GM13976 (cell line): ENCODE data around the gene CUEDC2.

Experiments
- DNase-seq: peaks from one replicate; pipeline ENCODE4 v3.0.0; 2012; ENCODE audit warnings: low spot score
- CTCF ChIP-seq: IDR thresholded peaks from 2 replicates; pipeline ENCODE4 v1.5.1; 2012; ENCODE audit warnings: borderline replicate concordance, mild to moderate bottlenecking; ENCODE audit not compliant: insufficient read depth; ENCODE audit errors: extremely low read depth, missing control alignments, control extremely low read depth
- in situ Hi-C: fragments of 300-500 bp; cut with MboI; formaldehyde crosslinking; loops from one replicate; pipeline ENCODE4 v1.12.0; 2022; ENCODE audit warnings: low sequenced_read_pairs, mixed read lengths, inconsistent platforms; ENCODE audit not compliant: unreplicated experiment

CUEDC2 gene

GRCh38 chr10:102432162-102432950 lies at the start of gene CUEDC2:
CUEDC2 (minus strand) TSS chr10:102432574; CDS start chr10:102425188, 7,386 bp downstream.
- DNase-seq: peak; percentile 95
- in situ Hi-C loops: no loop called here
- no peak for TF ChIP-seq CTCF

GRCh38 chr10:102480396-102480795 lies 48.0 kb upstream of the CUEDC2 start:
- TF ChIP-seq CTCF: no peak
- DNase-seq: no peak
- in situ Hi-C loops: no loop called here

GRCh38 chr10:102479651-102480050 lies 47.3 kb upstream of the CUEDC2 start:
- in situ Hi-C loops: no loop called here
- no peak for DNase-seq
- no peak for TF ChIP-seq CTCF

- in situ Hi-C loops: no loop called here
- DNase-seq: no peak
Observed at GRCh38 chr10:102476466-102477141, 44.2 kb upstream of the CUEDC2 start.

GRCh38 chr10:102475451-102476040 lies 43.2 kb upstream of the CUEDC2 start:
- TF ChIP-seq CTCF: no peak
- in situ Hi-C loops: no loop called here
- DNase-seq: no peak

More at GRCh38 chr10:102476466-102477141, 44.2 kb upstream of the CUEDC2 start:
- no peak for TF ChIP-seq CTCF

GRCh38 chr10:102473445-102474331 lies 41.3 kb upstream of the CUEDC2 start:
- DNase-seq: no peak
- TF ChIP-seq CTCF: no peak
- in situ Hi-C loops: no loop called here
